HFF-Myc (cell line): ENCODE measurements around the gene ACOT9.
"Not testable (repeated sequence)": the region's sequence is repeated elsewhere in the genome, so short reads cannot be mapped to it uniquely, and the experiment has no call there.

Source experiments
- DNase-seq: peaks from one replicate; pipeline ENCODE4 v3.0.0-alpha.2; 2011; ENCODE audit warnings: low read depth; ENCODE audit errors: extremely low read depth
- H3K4me3 ChIP-seq: replicated peaks from 2 replicates; pipeline ENCODE4 v1.5.1; 2011; ENCODE audit warnings: low read depth, mild to moderate bottlenecking, control low read depth, low read length
- TF ChIP-seq, protein P1 (sequence below): IDR thresholded peaks from 2 replicates; pipeline ENCODE4 v1.5.1; 2012; ENCODE audit warnings: mild to moderate bottlenecking, low read depth, low read length, control low read depth; ENCODE audit errors: missing control alignments

Gene ACOT9

DNA sequence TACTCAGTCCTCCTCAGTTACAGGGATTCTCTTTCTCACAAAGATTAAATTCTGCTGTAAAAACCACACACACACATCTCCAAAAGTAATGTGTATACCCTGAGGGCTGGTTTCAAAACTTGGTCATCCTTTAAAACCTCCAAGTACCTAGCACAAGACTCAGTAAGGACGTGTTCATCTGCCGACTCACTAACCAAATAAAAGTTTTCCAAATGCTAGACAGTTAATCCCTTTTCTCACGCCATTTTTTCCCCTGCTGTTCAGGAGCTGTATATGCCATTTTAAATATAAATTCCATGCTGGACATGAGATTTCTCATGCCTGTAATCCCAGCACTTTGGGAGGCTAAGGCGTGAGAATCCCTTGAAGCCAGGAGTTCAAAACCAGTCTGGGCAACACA is 35.9 kb upstream of the ACOT9 start:
- no peak for DNase-seq
- TF ChIP-seq, protein P1, sequence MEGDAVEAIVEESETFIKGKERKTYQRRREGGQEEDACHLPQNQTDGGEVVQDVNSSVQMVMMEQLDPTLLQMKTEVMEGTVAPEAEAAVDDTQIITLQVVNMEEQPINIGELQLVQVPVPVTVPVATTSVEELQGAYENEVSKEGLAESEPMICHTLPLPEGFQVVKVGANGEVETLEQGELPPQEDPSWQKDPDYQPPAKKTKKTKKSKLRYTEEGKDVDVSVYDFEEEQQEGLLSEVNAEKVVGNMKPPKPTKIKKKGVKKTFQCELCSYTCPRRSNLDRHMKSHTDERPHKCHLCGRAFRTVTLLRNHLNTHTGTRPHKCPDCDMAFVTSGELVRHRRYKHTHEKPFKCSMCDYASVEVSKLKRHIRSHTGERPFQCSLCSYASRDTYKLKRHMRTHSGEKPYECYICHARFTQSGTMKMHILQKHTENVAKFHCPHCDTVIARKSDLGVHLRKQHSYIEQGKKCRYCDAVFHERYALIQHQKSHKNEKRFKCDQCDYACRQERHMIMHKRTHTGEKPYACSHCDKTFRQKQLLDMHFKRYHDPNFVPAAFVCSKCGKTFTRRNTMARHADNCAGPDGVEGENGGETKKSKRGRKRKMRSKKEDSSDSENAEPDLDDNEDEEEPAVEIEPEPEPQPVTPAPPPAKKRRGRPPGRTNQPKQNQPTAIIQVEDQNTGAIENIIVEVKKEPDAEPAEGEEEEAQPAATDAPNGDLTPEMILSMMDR = no peak
- H3K4me3 ChIP-seq = no peak overlapping the region

GRCh38 chrX:23776363-23776762 is 33.3 kb upstream of the ACOT9 start:
- DNase-seq = no peak
- H3K4me3 ChIP-seq = no peak overlapping the region
- TF ChIP-seq, protein P1 = no peak

GRCh38 chrX:23773601-23774175 is 30.6 kb upstream of the ACOT9 start:
- TF ChIP-seq, protein P1 = no peak
- no peak for DNase-seq
- no peak overlapping the region for H3K4me3 ChIP-seq

- not testable (repeated sequence) for DNase-seq, H3K4me3 ChIP-seq
These were observed 28.0 kb upstream of the ACOT9 start for GRCh38 chrX:23771086-23771485.

DNA sequence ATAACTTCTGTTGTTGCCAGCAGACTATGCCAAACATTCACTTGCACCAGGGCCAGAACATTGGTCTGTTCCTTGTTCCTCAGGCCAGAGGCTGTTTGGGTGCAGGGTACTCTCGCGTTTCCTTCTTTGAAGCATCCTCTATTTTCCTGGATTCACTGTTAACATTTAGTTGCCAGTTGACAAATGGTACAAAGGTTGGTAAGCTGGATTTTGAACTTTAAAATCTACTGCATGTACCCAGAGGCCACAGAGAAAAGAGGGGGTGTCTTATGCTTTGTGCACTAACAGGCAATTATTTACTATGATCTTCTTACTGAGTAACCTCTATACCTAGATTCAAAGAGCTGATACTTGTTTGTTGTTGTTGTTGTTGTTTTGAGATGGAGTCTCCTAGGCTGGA is 27.1 kb upstream of the ACOT9 start:
- no peak overlapping the region for H3K4me3 ChIP-seq
- DNase-seq = no peak
- TF ChIP-seq, protein P1 = no peak

GRCh38 chrX:23766650-23767551 is 23.8 kb upstream of the ACOT9 start:
- no peak overlapping the region for H3K4me3 ChIP-seq
- no peak for DNase-seq
- TF ChIP-seq, protein P1 = no peak

- TF ChIP-seq, protein P1 = no peak
- DNase-seq = no peak
- H3K4me3 ChIP-seq = no peak overlapping the region
These were observed 22.8 kb upstream of the ACOT9 start for GRCh38 chrX:23765868-23766267.
